H1 (cell line): ENCODE results near the gene RAD51B. TPM values are rescaled to one million over a fixed set of nuclear protein-coding genes. Genes with fewer than 3 reads are reported as not detected.

ENCODE experiments used
- CTCF ChIA-PET: fragments of 300-600 bp; sonication (Branson Sonifier 250); formaldehyde crosslinking; loops from one replicate; lab custom pipeline; 2021; ENCODE audit not compliant: partially characterized antibody; lab: Charles Lee
- POLR2A ChIA-PET: fragments of 300-600 bp; sonication (Branson Sonifier 250); formaldehyde crosslinking; loops from one replicate; lab custom pipeline; 2021; ENCODE audit warnings: inconsistent platforms; ENCODE audit not compliant: partially characterized antibody; lab: Charles Lee
- DNase-seq, 2 experiments: peaks; one replicate each; pipeline versions ENCODE4 v3.0.0 to v3.0.0-alpha.2; 2010 to 2022; ENCODE audit warnings: low spot score in 2 of 2, low read depth in 1 of 2, mixed read lengths in 1 of 2
- FAIRE-seq: peaks from 2 replicates; lab custom pipeline; 2011; peaks lifted over from hg19 to GRCh38; lab: Jason Lieb, UNC
- H2AFZ ChIP-seq: 2 replicates; pipeline ENCODE4 v1.8.1; 2012; ENCODE audit warnings: low read length, inconsistent platforms
- H2AK5ac ChIP-seq: 2 replicates; pipeline ENCODE4 v1.6.1; 2013; ENCODE audit warnings: low read depth, low read length
- H2BK120ac ChIP-seq: replicated peaks from 2 replicates; pipeline ENCODE3; 2013; ENCODE audit warnings: low read depth, low read length, inconsistent platforms
- H2BK12ac ChIP-seq: 2 replicates; pipeline ENCODE4 v1.6.1; 2013; ENCODE audit warnings: low read depth, low read length
- H2BK15ac ChIP-seq: 2 replicates; pipeline ENCODE4 v1.6.1; 2013; ENCODE audit warnings: low read length
- H2BK20ac ChIP-seq: 2 replicates; pipeline ENCODE4 v1.6.1; 2013; ENCODE audit warnings: low read length
- H2BK5ac ChIP-seq: 2 replicates; pipeline ENCODE4 v1.6.1; 2013; ENCODE audit warnings: low read depth, low read length
- H3K14ac ChIP-seq: 2 replicates; pipeline ENCODE4 v1.6.1; 2013; ENCODE audit warnings: inconsistent platforms; ENCODE audit not compliant: insufficient read length
- H3K18ac ChIP-seq: 2 replicates; pipeline ENCODE4 v1.6.1; 2013; ENCODE audit warnings: low read length; ENCODE audit errors: extremely low read depth
- H3K23ac ChIP-seq: 2 replicates; pipeline ENCODE4 v1.6.1; 2013; ENCODE audit warnings: inconsistent platforms; ENCODE audit not compliant: insufficient read length
- H3K23me2 ChIP-seq: 2 replicates; pipeline ENCODE4 v1.6.1; 2013; ENCODE audit warnings: low read depth, low read length
- H3K27ac ChIP-seq: 2 replicates; pipeline ENCODE4 v1.6.1; 2011; ENCODE audit warnings: low read depth, low read length, inconsistent platforms
- H3K27me3 ChIP-seq, 4 experiments: replicated peaks in 1 of 4; 1 replicate in 1 of 4; 2 replicates in 3 of 4; pipeline versions ENCODE4 v1.6.1 to v1.8.1; 2011 to 2013; ENCODE audit warnings: low read length in 3 of 4, mild to moderate bottlenecking in 3 of 4, inconsistent platforms in 2 of 4, mixed read lengths in 2 of 4, moderate library complexity in 1 of 4; ENCODE audit not compliant: control insufficient read depth in 3 of 4, insufficient read depth in 3 of 4; ENCODE audit errors: extremely low read depth in 1 of 4
- H3K36me3 ChIP-seq, 4 experiments: 2 replicates each; pipeline versions ENCODE4 v1.6.1 to v1.8.1; 2011 to 2013; ENCODE audit warnings: mild to moderate bottlenecking in 4 of 4, low read length in 3 of 4, moderate library complexity in 2 of 4, control low read depth in 1 of 4, inconsistent platforms in 1 of 4; ENCODE audit not compliant: insufficient read depth in 4 of 4, control insufficient read depth in 2 of 4
- H3K4ac ChIP-seq: replicated peaks from 2 replicates; pipeline ENCODE3; 2013; ENCODE audit warnings: low read length, low read depth, mixed read lengths, inconsistent platforms; ENCODE audit not compliant: insufficient read length
- H3K4me1 ChIP-seq, 4 experiments: replicated peaks in 1 of 4; 1 replicate in 1 of 4; 2 replicates in 3 of 4; pipeline versions ENCODE4 v1.6.1 to v1.8.1; 2011 to 2013; ENCODE audit warnings: low read length in 3 of 4, inconsistent platforms in 2 of 4, mixed read lengths in 1 of 4; ENCODE audit not compliant: insufficient read depth in 4 of 4, control insufficient read depth in 3 of 4
- H3K4me2 ChIP-seq, 2 experiments: 2 replicates each; pipeline versions ENCODE4 v1.6.1 to v1.8.1; 2011 to 2013; ENCODE audit warnings: low read depth in 2 of 2, low read length in 2 of 2, control low read depth in 1 of 2, inconsistent platforms in 1 of 2, mild to moderate bottlenecking in 1 of 2; ENCODE audit not compliant: insufficient read depth in 1 of 2
- H3K4me3 ChIP-seq, 4 experiments: fragments of 200-600, 300-600 bp in 1 of 4; sonication (generic), shearing (Covaris generic), sonication (Bioruptor Twin) in 1 of 4; 2 replicates each; pipeline versions ENCODE4 v1.5.1 to v1.8.1; 2011 to 2016; ENCODE audit warnings: low read length in 4 of 4, low read depth in 3 of 4, control low read depth in 2 of 4, inconsistent platforms in 2 of 4, mild to moderate bottlenecking in 2 of 4, mixed read lengths in 1 of 4, moderate library complexity in 1 of 4; ENCODE audit not compliant: insufficient read depth in 2 of 4; ENCODE audit errors: extremely low read depth in 1 of 4
- H3K56ac ChIP-seq: replicated peaks from 2 replicates; pipeline ENCODE3; 2013; ENCODE audit warnings: low read depth, mild to moderate bottlenecking, mixed read lengths, low read length, inconsistent platforms; ENCODE audit not compliant: insufficient read length
- H3K79me1 ChIP-seq: 2 replicates; pipeline ENCODE4 v1.6.1; 2013; ENCODE audit warnings: low read depth, low read length, control low read depth
- H3K79me2 ChIP-seq, 2 experiments: 2 replicates each; pipeline versions ENCODE4 v1.6.1 to v1.8.1; 2012 to 2013; ENCODE audit warnings: low read length in 2 of 2, mild to moderate bottlenecking in 2 of 2, inconsistent platforms in 1 of 2; ENCODE audit not compliant: insufficient read depth in 2 of 2, control insufficient read depth in 1 of 2
- H3K9ac ChIP-seq, 4 experiments: replicated peaks in 1 of 4; 1 replicate in 1 of 4; 2 replicates in 3 of 4; pipeline versions ENCODE4 v1.6.1 to v1.8.1; 2011 to 2013; ENCODE audit warnings: low read depth in 3 of 4, low read length in 3 of 4, control low read depth in 2 of 4, mild to moderate bottlenecking in 2 of 4, moderate library complexity in 2 of 4, inconsistent platforms in 1 of 4; ENCODE audit errors: extremely low read depth in 1 of 4
- H3K9me3 ChIP-seq, 2 experiments: 2 replicates each; pipeline versions ENCODE4 v1.6.1 to v1.8.1; 2012 to 2013; ENCODE audit warnings: mild to moderate bottlenecking in 2 of 2, moderate library complexity in 2 of 2, control low read depth in 1 of 2, inconsistent platforms in 1 of 2, low read depth in 1 of 2, low read length in 1 of 2, mixed read lengths in 1 of 2; ENCODE audit not compliant: insufficient read depth in 2 of 2
- H4K20me1 ChIP-seq, 2 experiments: replicated peaks in 1 of 2; 2 replicates each; pipeline versions ENCODE3 to v1.8.1; 2011 to 2013; ENCODE audit warnings: inconsistent platforms in 2 of 2, low read length in 2 of 2, mild to moderate bottlenecking in 1 of 2; ENCODE audit not compliant: insufficient read depth in 2 of 2, control insufficient read depth in 1 of 2
- H4K5ac ChIP-seq: 2 replicates; pipeline ENCODE4 v1.6.1; 2013; ENCODE audit warnings: low read length, low read depth, mixed read lengths, inconsistent platforms; ENCODE audit not compliant: insufficient read length
- H4K8ac ChIP-seq: 2 replicates; pipeline ENCODE4 v1.8.0; 2013; ENCODE audit warnings: mild to moderate bottlenecking, moderate library complexity, low read length, inconsistent platforms; ENCODE audit not compliant: insufficient read depth; ENCODE audit errors: extremely low read depth
- H4K91ac ChIP-seq: replicated peaks from 2 replicates; pipeline ENCODE3; 2013; ENCODE audit warnings: low read length, mixed read lengths, inconsistent platforms; ENCODE audit not compliant: insufficient read length
- CBX5 ChIP-seq: fragments of 300-800, 300-1000 bp; sonication (generic); IDR thresholded peaks from 2 replicates; pipeline ENCODE4 v1.7.1; 2016; ENCODE audit warnings: antibody characterized with exemption, low read length, low read depth
- CBX8 ChIP-seq: fragments of 300-800, 300-1000 bp; sonication (generic); IDR thresholded peaks from 2 replicates; pipeline ENCODE4 v1.7.1; 2016; ENCODE audit warnings: low read depth, low read length, borderline replicate concordance
- EGR1 ChIP-seq: IDR thresholded peaks from 2 replicates; pipeline ENCODE4 v1.6.1; 2011; ENCODE audit warnings: low read depth, low read length, borderline replicate concordance
- FOSL1 ChIP-seq: IDR thresholded peaks from 2 replicates; pipeline ENCODE4 v1.6.1; 2011; ENCODE audit warnings: mild to moderate bottlenecking, low read depth, low read length, moderate library complexity; ENCODE audit not compliant: insufficient read depth
- KDM1A ChIP-seq: fragments of 200-600, 300-600 bp; sonication (generic); IDR thresholded peaks from 2 replicates; pipeline ENCODE4 v1.7.1; 2016; ENCODE audit warnings: mild to moderate bottlenecking, low read length, borderline replicate concordance
- NANOG ChIP-seq: IDR thresholded peaks from 2 replicates; pipeline ENCODE4 v1.6.1; 2011; ENCODE audit warnings: low read length, low read depth, mild to moderate bottlenecking, inconsistent platforms; ENCODE audit not compliant: insufficient read depth, poor library complexity, severe bottlenecking
- PHF8 ChIP-seq: fragments of 200-600 bp; sonication (generic); conservative IDR thresholded peaks from 2 replicates; pipeline ENCODE4 v1.7.1; 2012; ENCODE audit warnings: low read depth, mild to moderate bottlenecking, inconsistent platforms, low read length, moderate library complexity
- RAD21 ChIP-seq, 2 experiments: IDR thresholded peaks in 1 of 2; conservative IDR thresholded peaks in 1 of 2; 2 replicates each; pipeline ENCODE4 v1.6.1; 2011; ENCODE audit warnings: low read depth in 2 of 2, low read length in 2 of 2, improper control_type of control experiment in 1 of 2, inconsistent platforms in 1 of 2, mild to moderate bottlenecking in 1 of 2, moderate library complexity in 1 of 2
- SP4 ChIP-seq: IDR thresholded peaks from 2 replicates; pipeline ENCODE4 v1.6.1; 2012; ENCODE audit warnings: low read length, inconsistent platforms
- SRF ChIP-seq: IDR thresholded peaks from 2 replicates; pipeline ENCODE4 v1.6.1; 2011; ENCODE audit warnings: mild to moderate bottlenecking, low read depth, low read length, moderate library complexity
- TBP ChIP-seq: IDR thresholded peaks from 2 replicates; pipeline ENCODE4 v1.6.1; 2011; ENCODE audit warnings: low read depth, low read length, improper control_type of control experiment
- TCF12 ChIP-seq: IDR thresholded peaks from 2 replicates; pipeline ENCODE4 v1.6.1; 2011; ENCODE audit warnings: low read depth, mild to moderate bottlenecking, low read length
- USF2 ChIP-seq: IDR thresholded peaks from 2 replicates; pipeline ENCODE4 v1.6.1; 2011; ENCODE audit warnings: low read length, improper control_type of control experiment
- ZNF274 ChIP-seq: IDR thresholded peaks from 2 replicates; pipeline ENCODE4 v1.7.0; 2012; ENCODE audit warnings: low read length, borderline replicate concordance; ENCODE audit errors: extremely low read depth
- polyA plus RNA-seq, 7 experiments: library from polyadenylated mRNA; depleted of rRNA in 3 of 7; stranded (reverse) in 5 of 7; unstranded in 2 of 7; fragments of >200 nt in 5 of 7; fragments of 200-250 nt in 2 of 7; gene quantifications; 1 replicate in 5 of 7; 2 replicates in 1 of 7; 4 replicates in 1 of 7; pipeline versions ENCODE4 v1.2.1 to v1.2.3, GENCODE V29; 2011 to 2013; ENCODE audit warnings: missing spikeins in 2 of 7, mixed read lengths in 2 of 7
- total RNA-seq: library from RNA; stranded (reverse); fragmentation: NEBNext Ultra II Directional; extraction: Animal tissue kit (Norgen Biotek cat#: 25700); gene quantifications from 2 replicates; pipeline ENCODE4 v1.2.1, GENCODE V29; 2021

The RAD51B gene
- total and polyA plus RNA-seq, 2 of the 8 experiments (the other 6 are each of a cell fraction or from before 2014, with no cell fraction given): 3.9 to 14.9 TPM

DNA sequence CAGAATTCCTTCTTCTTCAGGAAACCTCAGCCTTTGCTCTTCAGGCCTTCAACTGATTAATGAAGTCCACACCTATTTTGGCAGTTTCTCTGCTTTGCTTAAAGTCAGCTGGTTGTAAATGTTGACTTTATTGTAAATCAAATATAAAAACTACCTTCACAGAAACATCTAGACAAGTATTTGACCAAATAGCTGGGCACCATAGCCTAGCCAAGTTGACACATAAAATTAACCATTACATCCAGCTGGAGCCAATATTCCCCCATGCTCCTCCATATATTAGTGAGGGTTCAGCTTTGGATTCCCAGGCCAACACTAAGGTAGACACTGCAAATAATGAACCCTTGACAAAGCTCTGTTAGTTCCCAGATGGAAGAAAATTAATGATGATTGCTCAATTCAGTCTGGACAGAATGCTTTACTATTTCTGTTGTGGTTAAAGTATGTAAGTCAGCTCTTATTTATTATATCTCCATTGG lies 847.8 kb downstream of the RAD51B start:
- H4K8ac ChIP-seq: no peak overlapping the region
- FAIRE-seq (no peak), DNase-seq (no peak)
- H2BK20ac ChIP-seq: no peak overlapping the region
- H3K23me2 ChIP-seq: no peaks in the 10 kb centered on the region; the same call in 1 of the 2 replicates
- H3K23ac ChIP-seq: no peak overlapping the region
- H3K14ac ChIP-seq: no peak overlapping the region
- no peak overlapping the region for H4K91ac ChIP-seq
- no peaks in the 10 kb centered on the region for H3K27me3 ChIP-seq
- no peak overlapping the region for H3K9ac ChIP-seq
- H3K4me3 ChIP-seq: no peak overlapping the region
- CTCF ChIA-PET: interaction anchor here (0.6 to 1.5 kb wide), 3 partner anchors 16 to 218 kb away, joined by 3 read pairs; no protein-coding TSS in a partner anchor
- H3K79me2 ChIP-seq: no peaks in the 10 kb centered on the region
- H3K18ac ChIP-seq: no peak overlapping the region
- POLR2A ChIA-PET: no interaction called here
- H3K56ac ChIP-seq: no peak overlapping the region
- no peak overlapping the region for H3K4ac ChIP-seq
- H3K27ac ChIP-seq: no peak overlapping the region
- no peaks in the 10 kb centered on the region; a peak in 1 of 7 replicates for H3K4me1 ChIP-seq
- no peaks in the 10 kb centered on the region for H4K20me1 ChIP-seq
- no peak overlapping the region for H2BK5ac ChIP-seq
- no peak overlapping the region for H2AFZ ChIP-seq
- no peaks in the 10 kb centered on the region for H3K79me1 ChIP-seq
- H2BK15ac ChIP-seq: no peak overlapping the region
- H2BK12ac ChIP-seq: no peak overlapping the region
- no peaks in the 10 kb centered on the region; a peak in 1 of 4 replicates for H3K9me3 ChIP-seq
- H2AK5ac ChIP-seq: no peak overlapping the region
- no peak overlapping the region for H3K4me2 ChIP-seq
- no peak overlapping the region for H2BK120ac ChIP-seq
- H3K36me3 ChIP-seq: no peaks in the 10 kb centered on the region
- no peak overlapping the region for H4K5ac ChIP-seq
- TF ChIP-seq FOSL1 (no peak), CBX8 (no peak), PHF8 (no peak), RAD21 (IDR thresholded peaks at IDR 0.05 in 1 of 2, conservative IDR thresholded peaks at IDR 0.05 in 1 of 2; ENCODE audit: low read depth in 2 of 2, low read length in 2 of 2) (no peak), ZNF274 (no peak), CBX5 (no peak), KDM1A (no peak), SP4 (no peak), TBP (no peak), SRF (no peak), TCF12 (no peak), USF2 (no peak), NANOG (no peak), EGR1 (no peak)
